Subcutaneous abdominal adipose tissue (tissue), 5 donors: ENCODE measurements around the gene DCHS1.

Experiments
- H3K27ac ChIP-seq: one replicate; pipeline ENCODE4 v1.7.0; 2013; ENCODE audit warnings: low read depth, mild to moderate bottlenecking, inconsistent platforms, low read length, moderate library complexity
- H3K27me3 ChIP-seq, 5 donors: one replicate each; pipeline ENCODE4 v1.7.0; 2013; ENCODE audit warnings: low read length in 5 of 5, inconsistent platforms in 1 of 5; ENCODE audit not compliant: control insufficient read depth in 5 of 5, insufficient read depth in 4 of 5
- H3K36me3 ChIP-seq, 5 donors: one replicate each; pipeline ENCODE4 v1.7.0; 2013; ENCODE audit warnings: low read length in 5 of 5; ENCODE audit not compliant: control insufficient read depth in 5 of 5, insufficient read depth in 5 of 5
- H3K4me1 ChIP-seq, 5 donors: one replicate each; pipeline ENCODE4 v1.7.0; 2013; ENCODE audit warnings: low read length in 5 of 5, mild to moderate bottlenecking in 3 of 5, moderate library complexity in 1 of 5; ENCODE audit not compliant: control insufficient read depth in 5 of 5, insufficient read depth in 5 of 5
- H3K4me3 ChIP-seq, 5 donors: one replicate each; pipeline ENCODE4 v1.7.0; 2013; ENCODE audit warnings: low read length in 5 of 5, low read depth in 1 of 5
- H3K9ac ChIP-seq, 5 donors: one replicate each; pipeline ENCODE4 v1.7.0; 2013; ENCODE audit warnings: low read length in 5 of 5, mild to moderate bottlenecking in 4 of 5, moderate library complexity in 3 of 5
- H3K9me3 ChIP-seq, 5 donors: one replicate each; pipeline ENCODE4 v1.7.0; 2013; ENCODE audit warnings: low read length in 5 of 5; ENCODE audit not compliant: control insufficient read depth in 5 of 5
- donor health status: healthy.
- donor health status: healthy.
- donor health status: healthy.
- donor health status: healthy.
- donor health status: healthy.

Gene DCHS1

GRCh38 chr11:6608011-6608410 lies 47.6 kb downstream of the DCHS1 start:
- Histone ChIP-seq H3K4me3 (no peak overlapping the region), H3K27ac (peak overlapping the region; percentile 98), H3K9me3 (no peaks in the 10 kb centered on the region), H3K4me1 (peaks cover 15 to 75% (median 63%) of the 10 kb centered on the region in 5 donors), H3K27me3 (no peaks in the 10 kb centered on the region), H3K36me3 (peaks cover 5 to 39% (median 36%) of the 10 kb centered on the region in 5 donors), H3K9ac (peak overlapping the region in 1 of 5 donors; percentile 45)

GRCh38 chr11:6607190-6607795 lies 48.3 kb downstream of the DCHS1 start:
- Histone ChIP-seq H3K36me3 (peaks cover 5 to 39% (median 36%) of the 10 kb centered on the region in 5 donors), H3K9me3 (no peaks in the 10 kb centered on the region), H3K4me3 (peak overlapping the region in 4 of 5 donors; percentile 26 to 42 (median 40)), H3K27ac (peak overlapping the region; percentile 98), H3K27me3 (no peaks in the 10 kb centered on the region), H3K9ac (peak overlapping the region in 4 of 5 donors; percentile 21 to 73 (median 35)), H3K4me1 (peaks cover 14 to 75% (median 66%) of the 10 kb centered on the region in 5 donors)

GRCh38 chr11:6606471-6607189 lies 49.0 kb downstream of the DCHS1 start:
- H3K9ac ChIP-seq = peak overlapping the region; percentile 32 to 73 (median 48)
- peaks cover 15 to 79% (median 72%) of the 10 kb centered on the region in 5 donors for H3K4me1 ChIP-seq
- H3K4me3 ChIP-seq = peak overlapping the region; percentile 31 to 61 (median 42)
- peak overlapping the region; percentile 98 for H3K27ac ChIP-seq
- H3K27me3 ChIP-seq = no peaks in the 10 kb centered on the region
- H3K9me3 ChIP-seq = no peaks in the 10 kb centered on the region
- H3K36me3 ChIP-seq = peaks cover 5 to 39% (median 36%) of the 10 kb centered on the region in 5 donors

GRCh38 chr11:6604790-6605189 lies 50.8 kb downstream of the DCHS1 start:
- H3K4me3 ChIP-seq = peak overlapping the region; percentile 92 to 98 (median 96)
- peaks cover 9 to 67% (median 59%) of the 10 kb centered on the region in 5 donors for H3K4me1 ChIP-seq
- peak overlapping the region; percentile 98 for H3K27ac ChIP-seq
- peaks cover 5 to 42% (median 39%) of the 10 kb centered on the region in 5 donors for H3K36me3 ChIP-seq
- H3K9ac ChIP-seq = peak overlapping the region; percentile 53 to 98 (median 88)
- H3K9me3 ChIP-seq = no peaks in the 10 kb centered on the region
- no peaks in the 10 kb centered on the region for H3K27me3 ChIP-seq

GRCh38 chr11:6604081-6604626 lies 51.5 kb downstream of the DCHS1 start:
- Histone ChIP-seq H3K9me3 (no peaks in the 10 kb centered on the region), H3K27ac (peak overlapping the region; percentile 98), H3K9ac (peak overlapping the region; percentile 75 to 98 (median 97)), H3K4me1 (peaks cover 9 to 67% (median 59%) of the 10 kb centered on the region in 5 donors), H3K27me3 (no peaks in the 10 kb centered on the region), H3K4me3 (peak overlapping the region; percentile 92 to 98 (median 96)), H3K36me3 (peaks cover 5 to 42% (median 39%) of the 10 kb centered on the region in 5 donors)

GRCh38 chr11:6603287-6604080 lies 52.1 kb downstream of the DCHS1 start, which contains the start of the genes ILK and RRP8:
TSS of gene ILK (plus strand) at chr11:6603774. CDS start at chr11:6604272, 498 bp downstream.
TSS of gene RRP8 (minus strand) at chr11:6603616. CDS start at chr11:6603502, 114 bp downstream.
- H3K9me3 ChIP-seq = no peaks in the 10 kb centered on the region
- peak within 1 kb of the TSS; percentile 98 for H3K27ac ChIP-seq
- H3K9ac ChIP-seq = peak within 1 kb of the TSS; percentile 95 to 99 (median 98)
- H3K27me3 ChIP-seq = no peaks in the 10 kb centered on the region
- peaks cover 9 to 64% (median 57%) of the 10 kb centered on the region in 5 donors for H3K4me1 ChIP-seq
- peaks cover 5 to 42% (median 39%) of the 10 kb centered on the region in 5 donors for H3K36me3 ChIP-seq
- H3K4me3 ChIP-seq = peak within 1 kb of the TSS; percentile 92 to 98 (median 96)

GRCh38 chr11:6602096-6602940 lies 53.3 kb downstream of the DCHS1 start:
- H3K27ac ChIP-seq = peak overlapping the region; percentile 98
- H3K4me3 ChIP-seq = peak overlapping the region; percentile 90 to 98 (median 95)
- H3K27me3 ChIP-seq = no peaks in the 10 kb centered on the region
- H3K9ac ChIP-seq = peak overlapping the region; percentile 83 to 99 (median 97)
- peaks cover 5 to 37% (median 36%) of the 10 kb centered on the region in 5 donors for H3K36me3 ChIP-seq
- no peaks in the 10 kb centered on the region for H3K9me3 ChIP-seq
- peaks cover 6 to 52% (median 48%) of the 10 kb centered on the region in 5 donors for H3K4me1 ChIP-seq

- no peaks in the 10 kb centered on the region for H3K9me3 ChIP-seq
- no peak overlapping the region for H3K4me3 ChIP-seq
- H3K27me3 ChIP-seq = no peaks in the 10 kb centered on the region
- peak overlapping the region in 1 of 5 donors; percentile 11 for H3K9ac ChIP-seq
- H3K27ac ChIP-seq = no peak overlapping the region
- H3K4me1 ChIP-seq = peaks cover 4 to 52% (median 47%) of the 10 kb centered on the region in 5 donors
- H3K36me3 ChIP-seq = peaks cover 5 to 46% (median 36%) of the 10 kb centered on the region in 5 donors
Observed at GRCh38 chr11:6601041-6601461, 54.6 kb downstream of the DCHS1 start.
